Ishikawa (cell line): ENCODE results near the gene SNX24.

Experiments used
- CEBPB ChIP-seq: IDR thresholded peaks from 2 replicates; pipeline ENCODE4 v1.6.1; 2012
- CREB1 ChIP-seq: IDR thresholded peaks from 2 replicates; pipeline ENCODE4 v1.6.1; 2012; ENCODE audit warnings: low read depth
- EGR1 ChIP-seq: IDR thresholded peaks from 2 replicates; pipeline ENCODE4 v1.6.1; 2012
- EP300 ChIP-seq: IDR thresholded peaks from 2 replicates; pipeline ENCODE4 v1.6.1; 2012; ENCODE audit warnings: borderline replicate concordance
- FOXM1 ChIP-seq: IDR thresholded peaks from 2 replicates; pipeline ENCODE4 v1.6.1; 2012; ENCODE audit warnings: low read depth, borderline replicate concordance
- NFIC ChIP-seq: IDR thresholded peaks from 2 replicates; pipeline ENCODE4 v1.6.1; 2012
- RAD21 ChIP-seq: IDR thresholded peaks from 2 replicates; pipeline ENCODE4 v1.6.1; 2012; ENCODE audit warnings: low read depth
- TAF1 ChIP-seq: IDR thresholded peaks from 2 replicates; pipeline ENCODE4 v1.6.1; 2012; ENCODE audit warnings: low read depth, mild to moderate bottlenecking
- TCF12 ChIP-seq: IDR thresholded peaks from 2 replicates; pipeline ENCODE4 v1.6.1; 2012; ENCODE audit warnings: low read depth
- TEAD4 ChIP-seq: IDR thresholded peaks from 2 replicates; pipeline ENCODE4 v1.6.1; 2012
- YY1 ChIP-seq: IDR thresholded peaks from 2 replicates; pipeline ENCODE4 v1.6.1; 2012; ENCODE audit warnings: low read depth
- ZBTB7A ChIP-seq: IDR thresholded peaks from 2 replicates; pipeline ENCODE4 v1.6.1; 2012; ENCODE audit warnings: low read depth
- TF ChIP-seq, protein P1 (sequence below): IDR thresholded peaks from 2 replicates; pipeline ENCODE4 v1.6.1; 2012
- TF ChIP-seq, protein P2 (sequence below): IDR thresholded peaks from 2 replicates; pipeline ENCODE4 v1.6.1; 2012
- TF ChIP-seq, protein P3 (sequence below): IDR thresholded peaks from 2 replicates; pipeline ENCODE4 v1.6.1; 2012; ENCODE audit warnings: low read depth, mild to moderate bottlenecking

Gene SNX24

DNA sequence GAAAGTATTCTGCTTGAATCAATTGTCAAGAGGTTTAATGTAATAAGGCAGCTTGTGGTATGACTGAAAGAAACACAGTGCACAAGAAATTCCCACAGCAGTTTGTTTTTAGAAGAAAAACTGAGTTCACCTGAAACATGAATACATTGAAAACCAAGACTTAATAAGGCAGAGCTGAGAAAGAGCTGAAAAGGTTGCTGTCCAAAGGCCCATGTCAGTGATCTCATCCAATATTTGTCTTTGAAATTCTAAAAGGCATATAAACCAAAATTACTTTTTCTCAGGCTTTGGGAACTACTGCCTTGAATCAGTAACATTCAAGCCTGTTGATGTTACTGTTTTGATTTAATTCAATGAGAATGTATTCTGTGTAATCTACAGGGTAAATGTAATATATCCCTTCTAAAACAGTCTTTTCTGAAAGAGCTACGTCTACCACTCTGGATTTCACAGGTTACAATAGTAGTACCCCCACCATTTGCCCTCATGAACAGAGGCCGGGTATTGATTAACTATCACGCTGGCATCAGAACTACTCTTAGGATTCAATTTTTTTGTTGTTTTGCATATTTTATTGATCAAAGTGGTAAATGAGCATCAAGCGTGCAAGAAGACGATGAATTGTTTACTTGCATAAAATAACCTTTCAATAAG, 133.4 kb downstream of the SNX24 start:
- TF ChIP-seq, protein P1, sequence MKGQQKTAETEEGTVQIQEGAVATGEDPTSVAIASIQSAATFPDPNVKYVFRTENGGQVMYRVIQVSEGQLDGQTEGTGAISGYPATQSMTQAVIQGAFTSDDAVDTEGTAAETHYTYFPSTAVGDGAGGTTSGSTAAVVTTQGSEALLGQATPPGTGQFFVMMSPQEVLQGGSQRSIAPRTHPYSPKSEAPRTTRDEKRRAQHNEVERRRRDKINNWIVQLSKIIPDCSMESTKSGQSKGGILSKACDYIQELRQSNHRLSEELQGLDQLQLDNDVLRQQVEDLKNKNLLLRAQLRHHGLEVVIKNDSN = no peak
- TF ChIP-seq CEBPB = no peak
- TF ChIP-seq EP300 = no peak
- no peak for TF ChIP-seq TAF1
- TF ChIP-seq FOXM1 = no peak
- TF ChIP-seq TCF12 = no peak
- TF ChIP-seq, protein P2, sequence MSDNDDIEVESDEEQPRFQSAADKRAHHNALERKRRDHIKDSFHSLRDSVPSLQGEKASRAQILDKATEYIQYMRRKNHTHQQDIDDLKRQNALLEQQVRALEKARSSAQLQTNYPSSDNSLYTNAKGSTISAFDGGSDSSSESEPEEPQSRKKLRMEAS = no peak
- no peak for TF ChIP-seq RAD21
- no peak for TF ChIP-seq CREB1
- no peak for TF ChIP-seq NFIC
- no peak for TF ChIP-seq YY1
- no peak for TF ChIP-seq TEAD4
- TF ChIP-seq ZBTB7A = no peak
- TF ChIP-seq, protein P3, sequence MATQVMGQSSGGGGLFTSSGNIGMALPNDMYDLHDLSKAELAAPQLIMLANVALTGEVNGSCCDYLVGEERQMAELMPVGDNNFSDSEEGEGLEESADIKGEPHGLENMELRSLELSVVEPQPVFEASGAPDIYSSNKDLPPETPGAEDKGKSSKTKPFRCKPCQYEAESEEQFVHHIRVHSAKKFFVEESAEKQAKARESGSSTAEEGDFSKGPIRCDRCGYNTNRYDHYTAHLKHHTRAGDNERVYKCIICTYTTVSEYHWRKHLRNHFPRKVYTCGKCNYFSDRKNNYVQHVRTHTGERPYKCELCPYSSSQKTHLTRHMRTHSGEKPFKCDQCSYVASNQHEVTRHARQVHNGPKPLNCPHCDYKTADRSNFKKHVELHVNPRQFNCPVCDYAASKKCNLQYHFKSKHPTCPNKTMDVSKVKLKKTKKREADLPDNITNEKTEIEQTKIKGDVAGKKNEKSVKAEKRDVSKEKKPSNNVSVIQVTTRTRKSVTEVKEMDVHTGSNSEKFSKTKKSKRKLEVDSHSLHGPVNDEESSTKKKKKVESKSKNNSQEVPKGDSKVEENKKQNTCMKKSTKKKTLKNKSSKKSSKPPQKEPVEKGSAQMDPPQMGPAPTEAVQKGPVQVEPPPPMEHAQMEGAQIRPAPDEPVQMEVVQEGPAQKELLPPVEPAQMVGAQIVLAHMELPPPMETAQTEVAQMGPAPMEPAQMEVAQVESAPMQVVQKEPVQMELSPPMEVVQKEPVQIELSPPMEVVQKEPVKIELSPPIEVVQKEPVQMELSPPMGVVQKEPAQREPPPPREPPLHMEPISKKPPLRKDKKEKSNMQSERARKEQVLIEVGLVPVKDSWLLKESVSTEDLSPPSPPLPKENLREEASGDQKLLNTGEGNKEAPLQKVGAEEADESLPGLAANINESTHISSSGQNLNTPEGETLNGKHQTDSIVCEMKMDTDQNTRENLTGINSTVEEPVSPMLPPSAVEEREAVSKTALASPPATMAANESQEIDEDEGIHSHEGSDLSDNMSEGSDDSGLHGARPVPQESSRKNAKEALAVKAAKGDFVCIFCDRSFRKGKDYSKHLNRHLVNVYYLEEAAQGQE = no peak
- no peak for TF ChIP-seq EGR1

DNA sequence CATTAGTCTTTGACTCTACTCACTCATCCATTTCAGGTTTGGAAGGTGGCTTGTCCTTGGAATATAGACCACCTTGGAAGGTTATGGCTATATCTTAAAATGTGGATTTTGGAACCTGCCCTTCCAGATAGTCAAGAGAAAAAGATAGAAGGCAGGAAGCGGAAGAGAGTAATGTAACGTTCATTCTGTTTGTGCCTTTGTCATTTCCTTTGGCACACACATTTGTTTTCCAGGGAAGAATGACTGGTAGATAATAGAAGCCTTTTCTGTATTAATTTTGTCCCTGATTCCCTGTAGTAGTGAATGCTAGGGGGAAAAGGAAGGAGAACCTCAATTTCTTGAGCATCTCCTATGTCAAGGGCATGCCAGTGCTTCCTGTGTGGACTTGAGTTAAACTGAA, 136.4 kb downstream of the SNX24 start:
- no peak for TF ChIP-seq YY1
- no peak for TF ChIP-seq TAF1
- TF ChIP-seq CREB1 = no peak
- no peak for TF ChIP-seq ZBTB7A
- no peak for TF ChIP-seq CEBPB
- no peak for TF ChIP-seq EGR1
- no peak for TF ChIP-seq FOXM1
- TF ChIP-seq, protein P3 = no peak
- TF ChIP-seq, protein P1 = no peak
- TF ChIP-seq NFIC = no peak
- TF ChIP-seq, protein P2 = no peak
- TF ChIP-seq TEAD4 = no peak

DNA sequence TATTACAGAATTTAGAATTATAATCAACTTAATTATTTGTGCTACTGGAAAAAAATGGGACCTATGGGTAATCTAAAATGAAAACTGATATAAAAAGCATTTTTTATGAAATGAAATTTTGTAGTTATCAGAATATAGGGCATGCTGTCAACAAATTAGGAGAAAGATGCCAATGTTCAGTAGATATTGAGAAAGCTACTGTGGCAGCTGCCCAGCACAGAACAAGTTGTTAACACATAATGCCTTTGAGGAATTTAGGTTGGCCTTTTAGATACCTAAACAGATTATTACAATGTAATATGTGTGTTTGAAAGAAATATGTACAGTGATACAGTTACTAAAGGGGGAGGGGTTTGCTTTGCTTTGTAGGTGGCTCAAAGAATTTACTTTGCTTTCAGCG, 137.0 kb downstream of the SNX24 start:
- TF ChIP-seq, protein P2 = no peak
- TF ChIP-seq TAF1 (no peak), TEAD4 (no peak), EGR1 (no peak), ZBTB7A (no peak), FOXM1 (no peak), YY1 (no peak), RAD21 (no peak), TCF12 (no peak), NFIC (no peak), EP300 (no peak), CEBPB (no peak), CREB1 (no peak)
- TF ChIP-seq, protein P1 = no peak
- TF ChIP-seq, protein P3 = no peak
